Measurements from ENCODE around the gene MYCBPAP. TPM values are rescaled to one million over a fixed set of nuclear protein-coding genes. Genes with fewer than 3 reads are reported as not detected.

Gene MYCBPAP
- total RNA-seq, 1 experiment from 2014 or later = not detected

- POLR2A ChIA-PET = no interaction called here
- H3K4me3 ChIP-seq (replicated peaks in 1 of 2; ENCODE audit: low read depth in 1 of 2, low read length in 2 of 2) = no peak overlapping the region
- ATAC-seq = no peak
- RAD21 ChIA-PET (ENCODE audit: low non-redundant PET in 1 of 2, low total read pairs in 2 of 2, uncharacterized antibody in 2 of 2, unreplicated experiment in 2 of 2) = no interaction called here
- H3K4me2 ChIP-seq (ENCODE audit: low read length) = no peak overlapping the region
- H3K9ac ChIP-seq (ENCODE audit: low read length) = no peak overlapping the region
- H3K27me3 ChIP-seq (ENCODE audit: insufficient read depth, low read length) = no peaks in the 10 kb centered on the region
- no TSS peak for BruUV-seq (replicated peaks)
- H3K9me2 ChIP-seq (ENCODE audit: insufficient read depth) = no peaks in the 10 kb centered on the region
- no peaks in the 10 kb centered on the region for H4K20me1 ChIP-seq (ENCODE audit: insufficient read depth)
- DNase-seq (ENCODE audit: low read depth, low spot score) = no peak
- no peak overlapping the region for H2AFZ ChIP-seq (ENCODE audit: low read depth, low read length, poor library complexity, severe bottlenecking)
- intact Hi-C loops (cut with micrococcal nuclease) = loop anchor here (10.0 kb wide), 1 partner anchor 609 kb away; the partner anchor contains the start of gene NME1
- no peaks in the 10 kb centered on the region; the same call in 1 of the 2 replicates for H3K79me2 ChIP-seq (ENCODE audit: insufficient read depth, low read length)
- no peaks in the 10 kb centered on the region for H3K9me3 ChIP-seq (ENCODE audit: control insufficient read depth in 1 of 2, insufficient read depth in 1 of 2, low read depth in 1 of 2, low read length in 2 of 2)
- peaks cover 40 to 72% of the 10 kb centered on the region in 2 experiments for H3K4me1 ChIP-seq (ENCODE audit: control insufficient read depth in 1 of 2, insufficient read depth in 2 of 2, low read length in 2 of 2)
- no peak overlapping the region for H3K27ac ChIP-seq (ENCODE audit: low read depth, low read length)
- TF ChIP-seq ATF3 (IDR thresholded peaks at IDR 0.05) = no peak
- no peak for TF ChIP-seq ZNF274 (IDR thresholded peaks at IDR 0.05; ENCODE audit: low read depth, low read length)
- no peak for TF ChIP-seq SP1 (IDR thresholded peaks at IDR 0.05; ENCODE audit: low read depth)
- no peak for TF ChIP-seq EGR1 (IDR thresholded peaks at IDR 0.05; ENCODE audit: low read depth)
- TF ChIP-seq EZH2 (IDR thresholded peaks at IDR 0.05) = no peak
- TF ChIP-seq YY1 (IDR thresholded peaks at IDR 0.05; ENCODE audit: extremely low read depth, insufficient replicate concordance, low read depth, low read length) = no peak
- TF ChIP-seq TCF7L2 (IDR thresholded peaks at IDR 0.05; ENCODE audit: borderline replicate concordance, extremely low read depth, insufficient read depth, insufficient read length) = no peak
- no peak for TF ChIP-seq EZH2phosphoT487 (IDR thresholded peaks at IDR 0.05; ENCODE audit: borderline replicate concordance)
- no peak for TF ChIP-seq SRF (IDR thresholded peaks at IDR 0.05; ENCODE audit: low read depth)
- no peak for TF ChIP-seq MAX (IDR thresholded peaks at IDR 0.05)
- TF ChIP-seq REST (IDR thresholded peaks at IDR 0.05; ENCODE audit: low read depth) = no peak
- no peak for TF ChIP-seq CEBPB (IDR thresholded peaks at IDR 0.05; ENCODE audit: low read depth)
- no peak for TF ChIP-seq JUND (IDR thresholded peaks at IDR 0.05)
- TF ChIP-seq CTCF (IDR thresholded peaks at IDR 0.05 in 2 of 3, conservative IDR thresholded peaks at IDR 0.05 in 1 of 3; ENCODE audit: borderline replicate concordance in 1 of 3, insufficient read depth in 1 of 3, low read depth in 2 of 3, low read length in 2 of 3) = no peak
- TF ChIP-seq POLR2AphosphoS5 (IDR thresholded peaks at IDR 0.05; ENCODE audit: low read depth, low read length) = no peak
- TF ChIP-seq FOSL1 (IDR thresholded peaks at IDR 0.05; ENCODE audit: low read depth) = no peak
- CTCF ChIA-PET = interaction anchor here (0.7 kb wide), 1 partner anchor 81 kb away, joined by 3 read pairs; no protein-coding TSS in a partner anchor
- H3K36me3 ChIP-seq (ENCODE audit: control insufficient read depth in 1 of 2, insufficient read depth in 2 of 2, low read length in 2 of 2) = no peaks in the 10 kb centered on the region
Measured at GRCh38 chr17:50545311-50545710, 37.1 kb downstream of the MYCBPAP start.
